GM21528 (cell line): ENCODE measurements around the gene ST6GAL1.

Experiments
- ATAC-seq: cut with Tn5 transposase; IDR thresholded peaks from one replicate; pipeline ENCODE4 v1.9.1; 2021; ENCODE audit warnings: mild to moderate bottlenecking, moderate library complexity; ENCODE audit not compliant: unreplicated experiment, low FRiP score

The ST6GAL1 gene

GRCh38 chr3:187102073-187102634, 171.8 kb downstream of the ST6GAL1 start:
- no peak for ATAC-seq

GRCh38 chr3:187103251-187103650, 172.9 kb downstream of the ST6GAL1 start:
- ATAC-seq: no peak

- ATAC-seq: no peak
Measured at GRCh38 chr3:187104342-187104741, 174.0 kb downstream of the ST6GAL1 start.

- no peak for ATAC-seq
Measured at GRCh38 chr3:187104933-187105332, 174.6 kb downstream of the ST6GAL1 start.

GRCh38 chr3:187105700-187106099, 175.4 kb downstream of the ST6GAL1 start:
- no peak for ATAC-seq

GRCh38 chr3:187107989-187108388, 177.7 kb downstream of the ST6GAL1 start:
- no peak for ATAC-seq

GRCh38 chr3:187110156-187110555, 179.8 kb downstream of the ST6GAL1 start:
- no peak for ATAC-seq

- no peak for ATAC-seq
Measured at GRCh38 chr3:187112934-187113793, 182.8 kb downstream of the ST6GAL1 start.

GRCh38 chr3:187114511-187114910, 184.2 kb downstream of the ST6GAL1 start:
- ATAC-seq: no peak

GRCh38 chr3:187120326-187120725, 190.0 kb downstream of the ST6GAL1 start:
- no peak for ATAC-seq

- no peak for ATAC-seq
Measured at GRCh38 chr3:187122261-187122660, 191.9 kb downstream of the ST6GAL1 start.

GRCh38 chr3:187125319-187126031, 195.1 kb downstream of the ST6GAL1 start:
- no peak for ATAC-seq
